HepG2 (cell line): ENCODE data around the gene GSK3A. TPM values are rescaled to one million over a fixed set of nuclear protein-coding genes. Genes with fewer than 3 reads are reported as not detected.

Experiments used
- ELF3 ChIP-seq: IDR thresholded peaks from 2 replicates; pipeline ENCODE4 v1.6.1; 2016; ENCODE audit warnings: missing genetic modification reagents, missing compliant biosample characterization
- ERF ChIP-seq: IDR thresholded peaks from 2 replicates; pipeline ENCODE4 v1.6.1; 2018; ENCODE audit warnings: missing biosample characterization, missing genetic modification reagents
- MEF2D ChIP-seq: sonication (generic); formaldehyde crosslinking; IDR thresholded peaks from 2 replicates; pipeline ENCODE4 v1.5.1; 2020; ENCODE audit warnings: mild to moderate bottlenecking, missing genetic modification reagents
- NFE2 ChIP-seq: sonication (generic); formaldehyde crosslinking; IDR thresholded peaks from 2 replicates; pipeline ENCODE4 v1.4.0; 2020; ENCODE audit warnings: missing genetic modification reagents
- NFIC ChIP-seq: IDR thresholded peaks from 2 replicates; pipeline ENCODE4 v1.6.1; 2012; ENCODE audit warnings: mild to moderate bottlenecking, low read length, inconsistent platforms
- WIZ ChIP-seq: sonication (generic); formaldehyde crosslinking; IDR thresholded peaks from 2 replicates; pipeline ENCODE4 v1.5.1; 2020; ENCODE audit warnings: mild to moderate bottlenecking, missing genetic modification reagents
- ZBTB21 ChIP-seq: sonication (generic); formaldehyde crosslinking; IDR thresholded peaks from 2 replicates; pipeline ENCODE4 v1.4.0; 2020; ENCODE audit warnings: missing genetic modification reagents
- ZMYM3 ChIP-seq: sonication (generic); formaldehyde crosslinking; IDR thresholded peaks from 2 replicates; pipeline ENCODE4 v1.5.1; 2020; ENCODE audit warnings: mild to moderate bottlenecking, missing genetic modification reagents
- ZNF121 ChIP-seq: sonication (generic); formaldehyde crosslinking; IDR thresholded peaks from 2 replicates; pipeline ENCODE4 v1.5.0; 2020; ENCODE audit warnings: mild to moderate bottlenecking, missing genetic modification reagents
- ZNF207 ChIP-seq: fragments of 450-650 bp; IDR thresholded peaks from 2 replicates; pipeline ENCODE4 v1.6.1; 2016; ENCODE audit warnings: antibody characterized with exemption, borderline replicate concordance
- ZNF317 ChIP-seq: sonication (generic); formaldehyde crosslinking; IDR thresholded peaks from 2 replicates; pipeline ENCODE4 v1.5.0; 2020; ENCODE audit warnings: mild to moderate bottlenecking, missing genetic modification reagents
- ZNF549 ChIP-seq: sonication (generic); formaldehyde crosslinking; IDR thresholded peaks from 2 replicates; pipeline ENCODE4 v1.5.0; 2020; ENCODE audit warnings: missing genetic modification reagents
- ZNF75D ChIP-seq: sonication (generic); formaldehyde crosslinking; IDR thresholded peaks from 2 replicates; pipeline ENCODE4 v1.8.1; 2023; ENCODE audit warnings: missing genetic modification reagents, mild to moderate bottlenecking, borderline replicate concordance
- polyA plus RNA-seq, 8 experiments: library from polyadenylated mRNA; depleted of rRNA in 3 of 8; stranded (reverse) in 7 of 8; unstranded in 1 of 8; fragments of >200 nt; fragmentation: Illumina TruSeq in 4 of 8; extraction: Trizol in 4 of 8; gene quantifications; 2 replicates each; pipeline versions ENCODE4 v1.2.1 to v1.2.3, GENCODE V29; 2011 to 2016; ENCODE audit warnings: low read depth in 4 of 8, missing spikeins in 1 of 8, mixed read lengths in 1 of 8; ENCODE audit not compliant: insufficient read depth in 1 of 8
- total RNA-seq, 5 experiments: library from RNA; depleted of rRNA; stranded (reverse); fragments of >200 nt; fragmentation: Illumina TruSeq; extraction: Trizol; gene quantifications; 2 replicates each; pipeline ENCODE4 v1.2.3, GENCODE V29; 2016; ENCODE audit warnings: low read depth in 1 of 5
- TF ChIP-seq, protein P1 (sequence below): sonication (generic); formaldehyde crosslinking; IDR thresholded peaks from 2 replicates; pipeline ENCODE4 v1.5.0; 2020; ENCODE audit warnings: mild to moderate bottlenecking, missing genetic modification reagents
- TF ChIP-seq, protein P2 (sequence below): sonication (generic); formaldehyde crosslinking; IDR thresholded peaks from 2 replicates; pipeline ENCODE4 v1.4.0; 2020; ENCODE audit warnings: missing genetic modification reagents
- TF ChIP-seq, protein P3 (sequence below): sonication (generic); formaldehyde crosslinking; IDR thresholded peaks from 2 replicates; pipeline ENCODE4 v1.4.0; 2020; ENCODE audit warnings: missing genetic modification reagents, borderline replicate concordance
- TF ChIP-seq, protein P4 (sequence below): sonication (generic); formaldehyde crosslinking; IDR thresholded peaks from 2 replicates; pipeline ENCODE4 v1.4.0; 2020; ENCODE audit warnings: mild to moderate bottlenecking, missing genetic modification reagents
- TF ChIP-seq, protein P5 (sequence below): sonication (generic); formaldehyde crosslinking; conservative IDR thresholded peaks from 2 replicates; pipeline ENCODE4 v1.4.0; 2020; ENCODE audit warnings: missing genetic modification reagents
- TF ChIP-seq, protein P6 (sequence below), 2 experiments: sonication (generic) in 1 of 2; formaldehyde crosslinking in 1 of 2; IDR thresholded peaks; 2 replicates each; pipeline versions ENCODE4 v1.4.0 to v1.6.1; 2018 to 2020; ENCODE audit warnings: missing genetic modification reagents in 2 of 2, borderline replicate concordance in 1 of 2, low read depth in 1 of 2, mild to moderate bottlenecking in 1 of 2, missing biosample characterization in 1 of 2

The GSK3A gene
- total and polyA plus RNA-seq, 2 of the 13 experiments (the other 11 are each of a cell fraction or from before 2014, with no cell fraction given), result 16.9 to 52.5 TPM

DNA sequence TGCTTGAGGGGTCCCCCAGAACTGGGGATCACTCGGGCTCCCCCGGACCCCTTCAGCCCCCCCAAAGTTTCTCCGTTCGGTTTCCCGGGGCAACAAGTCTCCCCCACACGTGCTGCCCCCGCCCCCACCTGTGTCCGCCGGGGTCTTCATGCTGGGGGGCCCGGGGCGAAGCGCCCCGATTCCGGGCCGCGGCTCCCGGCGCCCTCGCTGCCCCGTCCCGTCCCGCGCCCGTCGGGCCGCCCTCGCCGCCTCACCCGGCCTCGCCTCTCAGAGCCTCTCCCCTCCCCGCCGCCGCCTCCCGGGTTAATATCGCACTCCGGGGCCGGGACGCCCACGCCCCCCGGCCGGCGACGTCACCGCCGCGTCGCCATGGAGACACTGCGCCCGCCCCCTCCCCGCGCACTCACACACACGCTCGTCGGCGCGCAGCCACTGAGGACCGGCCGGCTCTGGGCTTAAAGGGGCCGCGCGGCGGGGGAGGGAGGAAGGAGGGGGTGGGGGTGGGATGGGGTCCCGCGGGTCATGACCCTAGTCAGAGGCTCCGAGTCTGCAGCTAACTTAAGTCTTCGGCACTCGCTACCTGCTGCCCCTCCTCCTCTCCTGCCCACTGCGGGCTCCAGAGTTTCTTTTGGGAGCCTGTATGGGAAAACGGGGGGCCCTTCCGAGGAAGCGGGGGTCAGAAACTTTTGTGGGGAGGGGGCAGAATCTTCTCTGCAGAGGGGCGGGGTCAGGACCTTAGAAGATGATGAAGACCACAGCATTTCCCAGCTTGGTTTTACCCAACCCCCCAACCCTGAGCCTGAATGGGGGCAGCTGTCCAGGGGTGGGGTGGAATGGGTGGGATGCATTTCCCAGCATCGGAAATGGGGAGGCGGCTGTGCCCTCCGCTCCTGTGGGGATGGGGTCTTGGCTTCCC lies 12.7 kb upstream of the GSK3A start, which contains the start of gene ERF (continued):
- TF ChIP-seq, protein P1, sequence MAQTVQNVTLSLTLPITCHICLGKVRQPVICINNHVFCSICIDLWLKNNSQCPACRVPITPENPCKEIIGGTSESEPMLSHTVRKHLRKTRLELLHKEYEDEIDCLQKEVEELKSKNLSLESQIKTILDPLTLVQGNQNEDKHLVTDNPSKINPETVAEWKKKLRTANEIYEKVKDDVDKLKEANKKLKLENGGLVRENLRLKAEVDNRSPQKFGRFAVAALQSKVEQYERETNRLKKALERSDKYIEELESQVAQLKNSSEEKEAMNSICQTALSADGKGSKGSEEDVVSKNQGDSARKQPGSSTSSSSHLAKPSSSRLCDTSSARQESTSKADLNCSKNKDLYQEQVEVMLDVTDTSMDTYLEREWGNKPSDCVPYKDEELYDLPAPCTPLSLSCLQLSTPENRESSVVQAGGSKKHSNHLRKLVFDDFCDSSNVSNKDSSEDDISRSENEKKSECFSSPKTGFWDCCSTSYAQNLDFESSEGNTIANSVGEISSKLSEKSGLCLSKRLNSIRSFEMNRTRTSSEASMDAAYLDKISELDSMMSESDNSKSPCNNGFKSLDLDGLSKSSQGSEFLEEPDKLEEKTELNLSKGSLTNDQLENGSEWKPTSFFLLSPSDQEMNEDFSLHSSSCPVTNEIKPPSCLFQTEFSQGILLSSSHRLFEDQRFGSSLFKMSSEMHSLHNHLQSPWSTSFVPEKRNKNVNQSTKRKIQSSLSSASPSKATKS, result no peak
- TF ChIP-seq WIZ (CRISPR knock-in tag) (no peak), ZNF121 (peak; percentile 74), ZMYM3 (CRISPR knock-in tag) (no peak), NFE2 (CRISPR knock-in tag) (no peak), ZNF549 (CRISPR knock-in tag) (no peak), MEF2D (CRISPR knock-in tag) (no peak), ZNF75D (CRISPR knock-in tag) (no peak), ERF (0 out of 2 replicates have a peak, but pooled peaks have one; percentile 19), NFIC (no peak), ZNF207 (no peak), ELF3 (CRISPR knock-in tag) (peak; percentile 53; the same call in 1 of the 2 replicates), ZNF317 (CRISPR knock-in tag) (no peak), ZBTB21 (CRISPR knock-in tag) (no peak)
- TF ChIP-seq, protein P2, sequence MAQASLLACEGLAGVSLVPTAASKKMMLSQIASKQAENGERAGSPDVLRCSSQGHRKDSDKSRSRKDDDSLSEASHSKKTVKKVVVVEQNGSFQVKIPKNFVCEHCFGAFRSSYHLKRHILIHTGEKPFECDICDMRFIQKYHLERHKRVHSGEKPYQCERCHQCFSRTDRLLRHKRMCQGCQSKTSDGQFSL (CRISPR knock-in tag), result no peak
- TF ChIP-seq, protein P3, sequence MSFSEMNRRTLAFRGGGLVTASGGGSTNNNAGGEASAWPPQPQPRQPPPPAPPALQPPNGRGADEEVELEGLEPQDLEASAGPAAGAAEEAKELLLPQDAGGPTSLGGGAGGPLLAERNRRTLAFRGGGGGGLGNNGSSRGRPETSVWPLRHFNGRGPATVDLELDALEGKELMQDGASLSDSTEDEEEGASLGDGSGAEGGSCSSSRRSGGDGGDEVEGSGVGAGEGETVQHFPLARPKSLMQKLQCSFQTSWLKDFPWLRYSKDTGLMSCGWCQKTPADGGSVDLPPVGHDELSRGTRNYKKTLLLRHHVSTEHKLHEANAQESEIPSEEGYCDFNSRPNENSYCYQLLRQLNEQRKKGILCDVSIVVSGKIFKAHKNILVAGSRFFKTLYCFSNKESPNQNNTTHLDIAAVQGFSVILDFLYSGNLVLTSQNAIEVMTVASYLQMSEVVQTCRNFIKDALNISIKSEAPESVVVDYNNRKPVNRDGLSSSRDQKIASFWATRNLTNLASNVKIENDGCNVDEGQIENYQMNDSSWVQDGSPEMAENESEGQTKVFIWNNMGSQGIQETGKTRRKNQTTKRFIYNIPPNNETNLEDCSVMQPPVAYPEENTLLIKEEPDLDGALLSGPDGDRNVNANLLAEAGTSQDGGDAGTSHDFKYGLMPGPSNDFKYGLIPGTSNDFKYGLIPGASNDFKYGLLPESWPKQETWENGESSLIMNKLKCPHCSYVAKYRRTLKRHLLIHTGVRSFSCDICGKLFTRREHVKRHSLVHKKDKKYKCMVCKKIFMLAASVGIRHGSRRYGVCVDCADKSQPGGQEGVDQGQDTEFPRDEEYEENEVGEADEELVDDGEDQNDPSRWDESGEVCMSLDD, result 0 out of 2 replicates have a peak, but pooled peaks have one; percentile 49
- TF ChIP-seq, protein P4, sequence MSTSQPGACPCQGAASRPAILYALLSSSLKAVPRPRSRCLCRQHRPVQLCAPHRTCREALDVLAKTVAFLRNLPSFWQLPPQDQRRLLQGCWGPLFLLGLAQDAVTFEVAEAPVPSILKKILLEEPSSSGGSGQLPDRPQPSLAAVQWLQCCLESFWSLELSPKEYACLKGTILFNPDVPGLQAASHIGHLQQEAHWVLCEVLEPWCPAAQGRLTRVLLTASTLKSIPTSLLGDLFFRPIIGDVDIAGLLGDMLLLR, result no peak
- TF ChIP-seq, protein P5, sequence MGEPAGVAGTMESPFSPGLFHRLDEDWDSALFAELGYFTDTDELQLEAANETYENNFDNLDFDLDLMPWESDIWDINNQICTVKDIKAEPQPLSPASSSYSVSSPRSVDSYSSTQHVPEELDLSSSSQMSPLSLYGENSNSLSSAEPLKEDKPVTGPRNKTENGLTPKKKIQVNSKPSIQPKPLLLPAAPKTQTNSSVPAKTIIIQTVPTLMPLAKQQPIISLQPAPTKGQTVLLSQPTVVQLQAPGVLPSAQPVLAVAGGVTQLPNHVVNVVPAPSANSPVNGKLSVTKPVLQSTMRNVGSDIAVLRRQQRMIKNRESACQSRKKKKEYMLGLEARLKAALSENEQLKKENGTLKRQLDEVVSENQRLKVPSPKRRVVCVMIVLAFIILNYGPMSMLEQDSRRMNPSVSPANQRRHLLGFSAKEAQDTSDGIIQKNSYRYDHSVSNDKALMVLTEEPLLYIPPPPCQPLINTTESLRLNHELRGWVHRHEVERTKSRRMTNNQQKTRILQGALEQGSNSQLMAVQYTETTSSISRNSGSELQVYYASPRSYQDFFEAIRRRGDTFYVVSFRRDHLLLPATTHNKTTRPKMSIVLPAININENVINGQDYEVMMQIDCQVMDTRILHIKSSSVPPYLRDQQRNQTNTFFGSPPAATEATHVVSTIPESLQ (CRISPR knock-in tag), result no peak
- TF ChIP-seq, protein P6, sequence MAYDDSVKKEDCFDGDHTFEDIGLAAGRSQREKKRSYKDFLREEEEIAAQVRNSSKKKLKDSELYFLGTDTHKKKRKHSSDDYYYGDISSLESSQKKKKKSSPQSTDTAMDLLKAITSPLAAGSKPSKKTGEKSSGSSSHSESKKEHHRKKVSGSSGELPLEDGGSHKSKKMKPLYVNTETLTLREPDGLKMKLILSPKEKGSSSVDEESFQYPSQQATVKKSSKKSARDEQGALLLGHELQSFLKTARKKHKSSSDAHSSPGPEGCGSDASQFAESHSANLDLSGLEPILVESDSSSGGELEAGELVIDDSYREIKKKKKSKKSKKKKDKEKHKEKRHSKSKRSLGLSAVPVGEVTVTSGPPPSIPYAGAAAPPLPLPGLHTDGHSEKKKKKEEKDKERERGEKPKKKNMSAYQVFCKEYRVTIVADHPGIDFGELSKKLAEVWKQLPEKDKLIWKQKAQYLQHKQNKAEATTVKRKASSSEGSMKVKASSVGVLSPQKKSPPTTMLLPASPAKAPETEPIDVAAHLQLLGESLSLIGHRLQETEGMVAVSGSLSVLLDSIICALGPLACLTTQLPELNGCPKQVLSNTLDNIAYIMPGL (CRISPR knock-in tag; IDR thresholded peaks at IDR 0.05; ENCODE audit: borderline replicate concordance in 1 of 2, low read depth in 1 of 2), result peak in 1 of 2 experiments; percentile 52; a peak in 1 of 4 replicates
